ENCODE measurements around the gene HPS4.

DNA sequence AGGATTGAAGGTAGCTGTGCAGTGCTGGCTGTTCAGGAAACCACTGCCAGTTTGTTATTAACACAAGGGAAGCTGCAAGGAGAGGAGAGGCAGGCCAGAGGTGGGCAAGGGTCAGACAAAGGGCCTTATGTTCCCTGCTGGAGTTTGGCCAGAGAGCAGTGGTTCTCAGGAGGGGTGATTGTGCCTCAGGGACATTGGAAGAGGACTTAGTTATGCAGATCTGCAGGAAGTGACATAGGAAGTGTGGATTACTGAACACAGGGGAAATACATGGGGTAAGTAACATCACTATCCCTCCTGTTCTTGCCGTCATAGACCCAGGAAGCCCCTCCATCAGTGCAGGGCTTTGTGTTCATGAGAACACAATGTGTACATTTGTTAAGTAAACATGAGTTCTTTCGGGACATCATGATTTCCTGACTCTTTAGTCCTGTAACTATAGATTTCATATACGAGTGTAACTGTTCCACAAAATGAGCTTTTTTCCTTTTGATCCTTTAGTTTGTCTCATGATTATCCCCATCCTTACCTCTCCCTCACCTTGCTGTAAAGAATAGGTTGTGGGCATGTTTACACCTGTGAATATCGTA is 6.0 kb upstream of the HPS4 start:
- TF ChIP-seq EZH2 (IDR thresholded peaks at IDR 0.05; ENCODE audit: low read length, unreplicated experiment) = no peak
- TF ChIP-seq, protein P1, sequence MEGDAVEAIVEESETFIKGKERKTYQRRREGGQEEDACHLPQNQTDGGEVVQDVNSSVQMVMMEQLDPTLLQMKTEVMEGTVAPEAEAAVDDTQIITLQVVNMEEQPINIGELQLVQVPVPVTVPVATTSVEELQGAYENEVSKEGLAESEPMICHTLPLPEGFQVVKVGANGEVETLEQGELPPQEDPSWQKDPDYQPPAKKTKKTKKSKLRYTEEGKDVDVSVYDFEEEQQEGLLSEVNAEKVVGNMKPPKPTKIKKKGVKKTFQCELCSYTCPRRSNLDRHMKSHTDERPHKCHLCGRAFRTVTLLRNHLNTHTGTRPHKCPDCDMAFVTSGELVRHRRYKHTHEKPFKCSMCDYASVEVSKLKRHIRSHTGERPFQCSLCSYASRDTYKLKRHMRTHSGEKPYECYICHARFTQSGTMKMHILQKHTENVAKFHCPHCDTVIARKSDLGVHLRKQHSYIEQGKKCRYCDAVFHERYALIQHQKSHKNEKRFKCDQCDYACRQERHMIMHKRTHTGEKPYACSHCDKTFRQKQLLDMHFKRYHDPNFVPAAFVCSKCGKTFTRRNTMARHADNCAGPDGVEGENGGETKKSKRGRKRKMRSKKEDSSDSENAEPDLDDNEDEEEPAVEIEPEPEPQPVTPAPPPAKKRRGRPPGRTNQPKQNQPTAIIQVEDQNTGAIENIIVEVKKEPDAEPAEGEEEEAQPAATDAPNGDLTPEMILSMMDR (conservative IDR thresholded peaks at IDR 0.05; ENCODE audit: low read depth, low read length) = no peak

All from PC-3 (cell line).